A673 (cell line): Measurements from ENCODE around the gene WDR38.

Experiments
- CTCF ChIP-seq: fragments of 300-800, 200-600 bp; sonication (generic); conservative IDR thresholded peaks from 2 replicates; pipeline ENCODE4 v1.5.1; 2017; ENCODE audit warnings: low read depth, mild to moderate bottlenecking, antibody characterized with exemption, low read length, moderate library complexity, mixed read lengths
- EZH2 ChIP-seq: fragments of 200-600 bp; sonication (generic); IDR thresholded peaks from 2 replicates; pipeline ENCODE4 v1.6.1; 2017; ENCODE audit warnings: borderline replicate concordance, low read depth, mild to moderate bottlenecking, mixed read lengths, antibody characterized with exemption, low read length; ENCODE audit not compliant: poor library complexity, severe bottlenecking

GRCh38 chr9:124873664-124874063 is 20.4 kb downstream of the WDR38 start:
- TF ChIP-seq CTCF: no peak
- no peak for TF ChIP-seq EZH2
